Suprapubic skin (tissue), 3 donors: ENCODE measurements around the gene ITGA4.

Experiments used
- POLR2A ChIP-seq, 2 donors: fragments of 450-650 bp; IDR thresholded peaks; one replicate each; pipeline ENCODE4 v1.6.1; 2017; ENCODE audit warnings: antibody characterized with exemption in 2 of 2, mild to moderate bottlenecking in 2 of 2, moderate library complexity in 2 of 2
- TF ChIP-seq, protein P1 (sequence below), 2 donors: fragments of 200-600 bp in 1 of 2; fragments of 450-650 bp in 1 of 2; sonication (generic) in 1 of 2; IDR thresholded peaks; one replicate each; pipeline ENCODE4 v1.5.1; 2016 to 2019; ENCODE audit warnings: antibody characterized with exemption in 2 of 2, mild to moderate bottlenecking in 1 of 2, moderate library complexity in 1 of 2

- no peak for TF ChIP-seq POLR2A (IDR thresholded peaks at IDR 0.05)
- TF ChIP-seq, protein P1, sequence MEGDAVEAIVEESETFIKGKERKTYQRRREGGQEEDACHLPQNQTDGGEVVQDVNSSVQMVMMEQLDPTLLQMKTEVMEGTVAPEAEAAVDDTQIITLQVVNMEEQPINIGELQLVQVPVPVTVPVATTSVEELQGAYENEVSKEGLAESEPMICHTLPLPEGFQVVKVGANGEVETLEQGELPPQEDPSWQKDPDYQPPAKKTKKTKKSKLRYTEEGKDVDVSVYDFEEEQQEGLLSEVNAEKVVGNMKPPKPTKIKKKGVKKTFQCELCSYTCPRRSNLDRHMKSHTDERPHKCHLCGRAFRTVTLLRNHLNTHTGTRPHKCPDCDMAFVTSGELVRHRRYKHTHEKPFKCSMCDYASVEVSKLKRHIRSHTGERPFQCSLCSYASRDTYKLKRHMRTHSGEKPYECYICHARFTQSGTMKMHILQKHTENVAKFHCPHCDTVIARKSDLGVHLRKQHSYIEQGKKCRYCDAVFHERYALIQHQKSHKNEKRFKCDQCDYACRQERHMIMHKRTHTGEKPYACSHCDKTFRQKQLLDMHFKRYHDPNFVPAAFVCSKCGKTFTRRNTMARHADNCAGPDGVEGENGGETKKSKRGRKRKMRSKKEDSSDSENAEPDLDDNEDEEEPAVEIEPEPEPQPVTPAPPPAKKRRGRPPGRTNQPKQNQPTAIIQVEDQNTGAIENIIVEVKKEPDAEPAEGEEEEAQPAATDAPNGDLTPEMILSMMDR (IDR thresholded peaks at IDR 0.05): no peak
These were observed 16.3 kb upstream of the ITGA4 start for GRCh38 chr2:181440919-181441318.
